ENCODE data around the gene RXRA.
"Not testable (repeated sequence)": the region's sequence is repeated elsewhere in the genome, so short reads cannot be mapped to it uniquely, and the experiment has no call there.

RXRA gene

DNA sequence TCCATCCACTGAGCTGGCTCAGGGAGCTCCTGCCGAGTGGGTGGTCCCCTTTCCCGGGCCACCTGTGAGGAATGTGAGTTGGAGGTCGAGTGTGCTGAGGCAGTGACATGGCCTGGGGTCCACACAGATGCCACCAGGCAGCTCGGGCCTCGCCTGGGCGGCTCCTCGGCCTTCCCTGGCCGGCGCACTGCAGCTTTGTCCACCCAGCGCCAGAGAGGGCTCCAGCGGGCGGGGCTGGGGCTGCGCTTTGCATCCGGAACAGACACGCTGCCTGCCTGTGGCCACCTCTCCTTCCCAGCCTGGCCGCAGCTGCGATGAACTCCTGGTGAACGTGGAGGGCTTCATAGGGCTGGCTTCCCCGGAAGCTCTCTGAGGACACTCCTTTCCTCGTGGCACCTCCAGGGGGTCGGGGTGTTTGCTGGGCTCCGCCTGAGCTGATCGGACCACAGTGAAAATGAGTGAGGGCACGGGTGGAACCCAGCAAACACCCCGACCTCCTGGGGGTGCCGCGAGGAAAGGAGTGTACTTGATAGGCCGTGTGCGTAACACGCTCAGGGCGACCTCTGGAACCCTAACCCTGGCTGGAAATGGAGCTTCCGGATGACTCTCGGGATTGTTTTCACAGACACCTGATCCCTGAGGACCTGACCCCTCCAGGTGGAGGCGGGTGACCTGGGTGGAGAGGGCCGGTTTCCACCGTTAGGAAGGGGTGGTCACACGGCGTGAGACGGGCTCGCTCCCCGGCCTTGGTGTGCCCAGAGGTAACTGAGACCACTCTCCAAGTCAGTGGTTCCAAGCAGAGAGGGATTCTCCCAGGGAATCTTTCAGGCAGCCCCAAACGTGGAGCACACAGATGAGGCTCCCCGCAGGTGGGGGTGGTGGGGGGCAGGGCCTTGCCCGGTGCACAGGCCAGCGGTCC is 31.8 kb upstream of the RXRA start:
- no peak for DNase-seq

DNA sequence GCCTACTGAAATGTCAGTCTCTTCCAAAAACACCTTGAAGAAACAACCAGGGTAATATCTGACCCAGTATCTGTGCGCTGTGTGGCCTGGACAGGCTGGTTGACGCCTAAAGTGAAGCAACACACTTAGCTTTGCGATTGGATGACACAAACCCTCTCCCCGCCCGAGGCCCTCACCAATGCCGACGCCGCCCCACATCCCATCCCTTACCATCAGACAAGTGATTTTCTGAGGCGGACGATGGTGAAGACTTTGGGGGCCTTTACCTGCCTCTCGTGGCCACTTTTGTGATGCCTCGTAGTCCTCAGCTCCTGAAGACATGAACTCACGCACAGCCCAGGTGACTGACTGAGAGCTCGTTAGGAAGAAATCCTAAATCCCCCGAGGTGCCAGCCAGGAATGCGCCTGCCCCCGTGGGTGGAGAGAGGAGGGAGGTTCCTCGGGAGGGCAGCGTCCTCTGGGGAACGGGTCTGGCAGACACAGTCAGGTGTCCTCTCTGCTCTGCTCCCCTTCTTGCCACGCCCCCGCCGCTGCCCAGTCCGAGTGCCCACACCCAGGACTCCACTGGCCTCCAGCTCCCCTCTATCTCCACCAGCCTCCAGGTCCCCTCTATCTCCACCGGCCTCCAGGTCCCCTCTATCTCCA is 31.0 kb upstream of the RXRA start:
- no peak for DNase-seq

DNA sequence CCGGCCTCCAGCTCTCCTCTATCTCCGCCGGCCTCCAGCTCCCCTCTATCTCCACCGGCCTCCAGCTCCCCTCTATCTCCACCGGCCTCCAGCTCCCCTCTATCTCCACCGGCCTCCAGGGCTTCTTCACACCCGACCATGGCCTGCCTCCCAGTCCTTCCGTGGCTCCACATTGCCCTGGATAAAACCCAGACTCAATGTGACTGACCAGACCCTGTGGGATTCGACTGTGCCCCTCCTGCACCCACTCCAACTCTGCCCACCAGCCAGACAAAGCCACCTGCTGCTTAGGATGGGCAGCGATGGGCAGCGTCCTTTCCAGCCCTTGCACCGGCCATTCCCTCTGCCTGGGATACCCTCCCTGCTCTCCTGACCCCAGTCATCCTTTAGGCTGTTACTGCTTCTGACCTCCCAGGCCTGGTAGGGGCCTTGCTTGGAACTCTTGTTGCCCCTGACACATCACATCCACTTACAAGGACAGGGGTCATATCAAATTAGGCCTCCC is 30.5 kb upstream of the RXRA start:
- no peak for DNase-seq

DNA sequence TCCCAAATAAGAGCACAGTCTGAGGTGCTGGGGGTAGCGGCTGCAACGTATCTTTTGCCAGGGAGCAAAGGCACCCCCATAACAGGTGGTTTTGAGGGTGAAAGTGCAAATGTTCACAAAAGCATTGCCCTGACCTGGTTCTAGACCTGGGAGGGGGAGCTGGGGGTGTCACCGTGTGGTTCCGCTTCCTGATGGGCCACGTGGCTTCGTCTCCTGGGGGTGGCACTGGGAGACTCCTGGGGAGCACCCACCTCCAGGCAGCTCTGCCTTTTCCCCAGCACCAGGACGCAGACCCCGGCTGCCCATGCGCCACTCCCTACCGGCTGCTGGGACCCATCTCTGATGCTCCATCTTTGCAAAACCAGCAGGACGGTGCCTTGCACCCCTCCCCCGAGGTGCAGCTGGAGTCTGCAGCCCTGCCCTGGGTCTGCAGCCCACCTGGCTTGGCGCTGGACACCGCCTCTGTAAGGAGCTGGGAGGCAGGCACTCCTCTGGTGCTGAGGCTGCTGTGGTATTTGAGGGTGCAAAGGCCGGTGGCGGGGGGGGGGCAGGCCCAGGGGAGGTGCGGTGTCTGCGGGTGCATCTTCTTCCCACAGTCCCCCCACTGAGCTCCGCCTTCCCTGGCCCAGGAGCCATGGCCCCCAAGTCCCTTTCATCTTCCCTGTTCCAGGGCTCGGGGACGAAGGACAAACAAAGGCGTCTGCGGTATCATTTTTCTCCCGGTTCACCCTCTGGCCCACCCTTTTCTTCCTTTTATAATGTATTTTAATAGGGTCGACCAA is 29.8 kb upstream of the RXRA start:
- no peak for DNase-seq

DNA sequence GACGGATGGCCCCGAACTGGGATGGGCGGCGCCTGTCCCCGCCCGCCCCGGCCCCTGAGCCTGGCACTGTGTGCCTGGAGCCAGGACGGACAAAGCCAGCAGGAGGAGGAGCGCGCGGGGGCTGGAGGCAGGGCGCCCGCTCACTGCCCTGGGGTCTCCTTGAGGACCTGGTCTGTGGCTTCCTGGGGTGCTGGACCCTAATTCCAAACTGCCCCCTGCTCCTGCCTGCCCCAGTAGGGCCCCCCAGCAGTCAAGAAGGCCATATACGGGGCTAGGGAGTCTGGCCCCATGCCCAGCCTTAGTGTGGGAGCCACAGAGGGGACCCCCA is 29.2 kb upstream of the RXRA start:
- DNase-seq, result no peak

DNA sequence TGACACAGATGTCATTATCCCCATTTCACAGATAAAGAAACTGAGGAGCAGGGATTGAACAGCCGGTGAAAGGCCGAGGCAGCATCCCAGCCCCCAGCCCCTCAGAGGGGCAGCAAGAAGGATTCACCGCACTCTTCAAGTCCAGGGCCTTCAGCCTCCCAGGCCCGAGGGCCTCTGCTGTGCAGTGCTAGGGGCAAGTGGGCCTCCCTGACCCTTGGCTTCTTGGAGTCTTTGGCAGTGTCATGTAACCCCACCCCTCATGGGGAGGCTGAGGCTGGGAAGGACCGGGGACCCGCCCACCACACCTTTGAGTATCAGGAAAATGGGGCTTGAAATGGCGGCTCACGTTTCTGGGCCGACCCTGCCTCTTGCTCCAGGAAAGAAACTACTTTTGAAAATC is 28.7 kb upstream of the RXRA start:
- DNase-seq, result no peak

DNA sequence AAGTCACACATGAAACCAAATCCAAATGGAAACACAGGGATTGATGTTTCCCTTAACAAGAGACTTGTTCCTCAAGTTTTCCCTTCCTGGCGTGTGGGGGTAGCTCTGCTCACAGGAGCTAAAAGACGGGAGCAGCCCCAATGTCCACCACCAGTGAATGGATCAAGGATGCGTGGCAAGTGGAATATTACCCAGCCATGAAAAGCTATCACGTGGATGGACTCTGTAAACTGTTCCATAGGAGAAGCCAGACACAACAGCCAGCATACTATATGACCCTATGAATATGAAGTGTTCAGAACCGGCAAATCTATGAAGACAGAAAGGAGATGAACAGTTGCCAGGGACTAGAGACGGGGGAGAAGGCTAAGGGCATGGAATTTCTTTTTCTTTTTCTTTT is 28.3 kb upstream of the RXRA start:
- DNase-seq, result no peak

DNA sequence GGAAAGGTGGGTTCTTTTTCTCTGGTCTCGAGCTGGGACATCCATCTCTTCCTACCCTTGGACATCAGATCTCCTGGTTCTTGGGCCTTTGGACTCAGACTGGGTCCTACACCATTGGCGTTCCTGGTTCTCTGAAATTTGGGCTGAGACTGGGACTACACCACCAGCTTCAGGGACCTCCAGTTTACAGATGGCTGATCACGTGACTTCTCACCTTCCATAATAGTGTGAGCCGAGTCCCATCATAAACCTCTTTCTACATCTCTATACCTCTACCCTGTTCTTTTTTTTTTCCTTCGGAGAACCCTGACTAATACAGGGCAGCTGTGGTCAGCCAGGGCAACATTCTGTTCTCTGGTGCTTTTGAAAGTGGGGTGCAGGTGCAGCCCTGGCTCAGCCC is 27.2 kb upstream of the RXRA start:
- no peak for DNase-seq

DNA sequence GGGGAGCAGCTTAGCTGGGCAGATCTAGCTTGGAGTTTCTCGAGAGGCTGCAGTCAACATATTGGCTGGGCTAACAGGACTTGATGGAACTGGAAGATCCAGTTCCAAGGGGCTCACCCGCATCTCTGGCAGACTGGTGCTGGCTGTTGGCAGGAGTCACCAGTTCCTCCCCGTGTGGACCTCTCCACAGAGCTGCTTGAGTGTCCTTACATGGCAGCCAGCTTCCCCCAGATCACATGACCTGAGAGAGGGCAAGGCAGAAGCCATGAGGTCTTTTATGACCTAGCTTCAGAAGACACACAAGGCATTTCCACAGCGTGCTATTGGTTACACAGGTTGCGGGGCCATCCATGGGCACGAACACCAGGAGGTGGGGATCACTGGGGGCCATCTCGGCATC is 26.4 kb upstream of the RXRA start:
- DNase-seq, result no peak

DNA sequence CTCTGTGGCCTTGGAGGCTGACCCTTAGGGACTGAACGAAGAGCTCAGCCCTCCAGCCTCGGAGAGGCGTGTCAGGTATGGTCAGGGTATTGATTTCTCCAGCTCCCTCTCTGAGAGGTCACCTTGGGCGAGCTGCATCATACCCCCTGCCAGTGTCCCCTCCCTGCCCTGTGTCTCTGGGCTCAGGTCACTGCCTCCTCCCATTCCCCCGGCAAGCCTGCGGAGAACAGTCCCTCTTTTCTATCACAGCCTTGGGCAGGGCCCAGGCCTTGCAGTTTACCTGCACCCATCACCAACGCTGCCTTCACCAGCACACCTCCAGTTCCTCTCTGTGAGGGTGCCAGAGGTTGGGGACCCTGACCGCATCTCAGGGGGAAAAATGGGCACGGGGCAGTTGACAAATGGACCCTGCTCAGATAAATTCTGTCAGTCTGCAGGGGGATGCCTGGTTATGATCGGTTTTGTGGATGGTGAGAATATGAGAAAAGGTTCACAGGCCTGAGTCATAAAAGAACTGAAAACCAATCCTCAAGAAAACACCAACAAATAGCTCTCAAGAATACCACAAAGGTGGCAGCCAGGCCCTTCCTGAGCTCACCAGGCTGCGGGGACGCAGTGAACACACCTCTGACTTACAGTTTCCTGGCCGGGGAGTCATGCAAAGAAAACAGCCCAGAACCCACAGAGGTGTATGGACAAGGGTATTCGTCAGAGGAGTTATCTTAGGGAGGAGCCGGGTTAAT is 24.7 kb upstream of the RXRA start:
- no peak for DNase-seq

DNA sequence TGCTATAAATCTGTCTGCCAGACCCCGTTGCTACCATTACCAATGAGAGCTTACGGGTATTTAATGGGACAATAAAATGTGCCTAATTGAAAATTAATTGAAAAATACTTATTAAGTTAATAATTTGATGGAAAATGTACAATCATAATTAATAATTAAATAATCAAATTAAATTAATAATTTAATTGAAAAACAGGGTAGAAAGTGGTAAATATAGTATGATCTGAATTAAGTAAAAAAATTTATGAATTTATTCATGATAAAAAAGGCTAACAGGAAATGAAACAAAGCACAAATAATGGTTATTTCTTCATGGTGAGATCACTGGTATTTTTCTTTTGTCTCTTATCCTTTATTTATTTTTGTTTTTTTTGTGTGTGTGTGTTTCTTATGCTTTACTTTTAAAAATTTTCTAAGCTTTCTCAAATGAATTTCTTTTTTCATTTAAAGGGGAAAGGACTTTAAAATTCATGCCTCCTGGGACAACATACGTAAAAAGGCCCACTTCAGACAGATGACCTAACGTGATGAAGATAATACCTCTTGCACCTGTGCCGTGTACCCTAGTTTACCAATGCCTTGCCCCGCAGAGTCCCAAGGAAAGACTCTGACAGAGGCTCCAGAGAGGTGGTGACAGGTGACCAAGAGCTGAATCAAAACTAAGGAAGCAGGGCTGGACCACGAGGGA is 24.0 kb upstream of the RXRA start:
- no peak for DNase-seq

DNA sequence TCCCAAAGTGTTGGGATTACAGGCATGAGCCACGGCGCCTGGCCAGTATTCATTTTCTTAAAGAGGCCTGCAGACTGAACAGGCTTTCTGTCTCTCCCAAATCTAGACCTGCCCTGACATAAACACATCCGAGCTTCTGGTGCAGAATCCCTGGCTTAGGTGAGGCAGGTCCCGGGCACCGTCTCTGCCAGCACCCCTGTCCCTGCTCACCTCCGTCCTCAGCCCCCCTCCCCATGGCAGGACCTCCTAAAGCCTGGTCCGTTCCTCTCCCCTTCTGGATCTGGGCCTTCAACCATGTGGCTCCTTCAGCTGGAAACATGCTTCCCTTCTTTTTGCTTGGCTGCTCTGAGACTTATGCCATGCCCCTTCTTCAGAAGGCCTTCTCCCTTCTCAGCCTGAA is 22.7 kb upstream of the RXRA start:
- no peak for DNase-seq

DNA sequence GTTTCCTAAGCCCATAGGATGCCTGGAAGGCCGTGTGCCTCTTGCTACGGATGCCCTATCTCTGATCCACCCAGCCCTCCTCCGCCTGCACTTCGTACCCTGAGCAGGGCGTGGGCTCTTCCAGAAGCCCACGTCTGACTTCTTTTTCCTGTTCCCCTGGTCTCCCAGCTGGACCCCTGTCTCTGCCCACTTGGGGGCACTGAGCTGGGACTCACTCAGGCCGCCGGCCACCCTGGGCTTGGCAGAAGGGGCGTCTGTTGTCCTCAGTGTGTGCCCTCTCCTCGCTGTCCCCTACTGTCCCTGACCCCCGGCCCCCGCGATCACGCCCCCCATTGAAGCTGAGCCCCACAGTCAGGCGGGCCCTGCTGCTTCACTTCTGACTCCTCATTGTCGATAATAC is 22.0 kb upstream of the RXRA start:
- no peak for DNase-seq

DNA sequence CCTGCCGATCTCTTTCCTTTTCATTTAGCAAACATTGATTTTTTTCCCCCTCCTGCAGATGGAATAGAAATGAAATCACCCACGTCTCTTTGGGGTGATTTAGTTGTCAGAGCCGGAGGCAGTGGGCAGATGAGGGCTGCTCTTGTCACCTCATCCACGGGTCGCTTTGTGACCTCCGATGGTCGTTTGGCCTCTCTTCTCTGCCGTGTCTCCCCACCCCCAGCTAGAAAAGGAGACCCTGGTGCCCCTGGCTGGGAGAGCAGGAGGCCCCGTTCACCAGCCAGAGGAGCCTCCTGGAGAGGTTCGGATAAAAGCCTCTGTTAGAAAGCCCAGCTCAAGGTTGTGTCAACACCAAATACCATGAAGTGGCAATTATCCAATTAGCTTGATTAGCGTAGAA is 21.6 kb upstream of the RXRA start:
- peak; percentile 78 for DNase-seq

DNA sequence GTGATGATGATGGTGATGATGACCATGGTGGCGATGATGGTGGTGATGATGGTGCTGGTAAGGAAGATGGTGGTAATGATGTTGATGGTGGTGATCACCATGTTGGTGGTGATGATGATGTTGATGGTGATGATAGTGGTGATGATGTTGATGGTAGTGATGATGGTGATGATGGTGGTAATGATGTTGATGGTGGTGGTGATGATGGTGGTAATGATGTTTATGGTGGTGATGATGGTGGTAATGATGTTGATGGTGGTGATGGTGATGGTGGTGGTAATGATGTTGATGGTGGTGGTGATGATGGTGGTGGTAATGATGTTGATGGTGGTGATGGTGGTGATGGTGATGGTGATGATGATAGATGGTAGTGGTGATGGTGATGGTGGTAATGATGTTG is 20.7 kb upstream of the RXRA start:
- no peak for DNase-seq

DNA sequence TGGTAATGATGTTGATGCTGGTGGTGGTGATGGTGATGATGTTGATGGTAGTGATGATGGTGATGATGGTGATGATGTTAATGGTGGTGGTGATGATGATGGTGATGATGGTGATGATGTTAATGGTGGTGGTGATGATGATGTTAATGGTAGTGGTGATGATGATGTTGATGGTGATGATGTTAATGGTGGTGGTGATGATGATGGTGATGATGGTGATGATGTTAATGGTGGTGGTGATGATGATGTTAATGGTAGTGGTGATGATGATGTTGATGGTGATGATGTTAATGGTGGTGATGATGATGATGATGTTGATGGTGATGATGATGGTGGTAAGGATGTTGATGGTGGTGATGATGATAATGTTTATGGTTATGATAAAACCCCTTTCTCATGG is 20.2 kb upstream of the RXRA start:
- not testable (repeated sequence) for DNase-seq

DNA sequence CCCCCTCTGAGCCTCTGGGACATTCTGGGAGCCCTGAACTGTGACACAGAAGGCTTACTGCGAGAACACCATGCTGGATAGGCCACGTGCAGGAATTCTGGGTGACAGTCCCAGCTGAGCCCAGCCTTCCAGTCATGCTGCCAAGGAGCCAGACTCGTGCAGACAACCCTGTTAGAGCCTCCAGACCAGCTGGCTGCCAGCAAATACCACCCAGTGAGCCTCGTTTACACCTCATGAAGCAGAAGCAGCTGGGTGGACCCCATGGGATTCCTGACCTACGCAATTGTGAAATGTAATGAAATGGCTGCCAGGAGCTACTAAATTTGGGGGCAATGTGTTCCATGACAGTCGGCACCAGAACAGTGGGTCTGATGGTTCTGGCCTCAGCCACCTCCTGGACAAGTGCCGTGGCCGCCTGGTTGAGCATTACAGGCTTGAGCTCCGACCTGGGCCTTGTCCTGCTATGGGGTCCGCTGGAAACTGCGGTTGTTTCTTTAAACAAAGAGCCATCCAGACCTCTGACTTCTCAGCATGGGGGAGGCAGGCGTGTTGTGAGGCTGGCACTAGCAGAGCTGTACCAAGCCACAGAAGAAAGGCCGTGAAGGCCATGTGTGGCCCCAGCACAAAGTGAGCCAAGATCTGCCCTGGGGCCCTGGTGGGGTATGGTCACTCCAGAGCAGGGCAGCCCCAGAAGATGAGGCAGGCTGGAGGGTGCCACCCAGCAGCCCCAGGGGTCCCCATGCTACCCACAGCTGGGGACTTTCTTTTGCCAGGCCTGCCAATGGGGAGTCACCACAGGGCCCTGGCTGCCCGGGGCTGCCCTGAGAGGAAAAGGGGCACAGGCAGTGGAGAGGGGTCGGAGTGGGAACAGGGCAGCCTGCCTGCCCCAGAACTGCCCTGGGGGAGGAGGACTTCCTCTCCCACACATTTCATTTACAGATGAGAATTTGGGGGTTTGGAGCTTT is 19.3 kb upstream of the RXRA start:
- no peak for DNase-seq

DNA sequence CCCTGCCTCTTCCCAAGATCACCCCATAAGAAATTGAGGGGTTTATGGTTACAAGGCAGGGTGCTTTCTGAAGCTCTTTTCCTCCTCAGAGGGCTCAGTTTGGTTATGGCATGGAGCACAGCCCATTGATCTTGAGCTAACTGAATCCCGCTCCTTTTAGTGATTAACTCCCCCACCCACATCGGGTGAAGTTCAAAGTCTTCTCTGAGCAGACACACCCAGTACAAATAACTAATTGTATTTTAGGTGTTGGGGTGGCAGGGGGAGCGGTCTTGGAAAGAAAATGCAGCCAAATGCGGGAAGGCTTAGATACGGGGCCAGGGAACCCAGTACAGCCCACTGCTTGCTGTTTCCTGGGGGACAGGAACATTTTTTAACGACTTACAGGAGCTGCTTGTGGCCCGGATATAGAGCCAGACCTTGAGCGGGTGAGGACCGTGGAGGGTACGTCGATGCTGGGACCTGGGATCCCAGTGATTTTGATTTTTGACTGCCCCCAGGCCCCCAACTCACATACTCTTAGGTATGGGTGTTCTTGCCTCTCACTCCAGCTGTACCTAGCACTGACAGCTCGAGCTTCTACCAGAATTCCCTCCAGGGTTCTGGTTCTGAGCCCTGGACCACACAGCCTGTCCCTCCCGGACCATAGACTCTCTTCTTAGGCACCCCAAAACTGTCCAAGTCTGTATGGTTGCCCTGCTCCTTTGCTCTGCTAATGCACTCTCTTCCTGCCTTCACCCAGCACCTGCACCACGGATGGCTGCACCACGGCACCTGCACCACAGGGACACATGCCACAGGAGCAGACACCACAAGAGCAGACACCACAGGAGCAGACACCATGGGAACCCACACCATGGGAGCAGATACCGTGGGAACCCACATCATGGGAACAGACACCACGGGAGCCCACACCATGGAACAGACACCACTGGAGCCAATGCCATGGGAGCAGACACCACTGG is 18.3 kb upstream of the RXRA start:
- no peak for DNase-seq

DNA sequence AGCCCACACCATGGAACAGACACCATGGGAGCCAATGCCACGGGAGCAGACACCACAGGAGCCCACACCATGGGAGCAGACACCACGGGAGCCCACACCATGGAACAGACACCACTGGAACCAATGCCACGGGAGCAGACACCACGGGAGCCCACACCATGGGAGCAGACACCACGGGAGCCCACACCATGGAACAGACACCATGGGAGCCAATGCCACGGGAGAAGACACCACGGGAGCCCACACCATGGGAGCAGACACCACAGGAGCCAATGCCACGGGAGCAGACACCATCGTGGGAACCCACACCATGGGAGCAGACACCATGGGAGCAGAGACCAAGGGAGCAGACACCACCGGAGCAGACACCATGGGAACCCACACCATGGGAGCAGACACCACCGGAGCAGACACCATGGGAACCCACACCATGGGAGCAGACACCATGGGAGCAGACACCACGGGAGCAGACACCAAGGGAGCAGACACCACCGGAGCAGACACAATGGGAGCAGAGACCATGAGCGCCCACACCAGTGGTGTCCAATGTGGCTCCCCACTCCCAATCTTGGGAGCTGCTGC is 17.5 kb upstream of the RXRA start:
- DNase-seq, result not testable (repeated sequence)

DNA sequence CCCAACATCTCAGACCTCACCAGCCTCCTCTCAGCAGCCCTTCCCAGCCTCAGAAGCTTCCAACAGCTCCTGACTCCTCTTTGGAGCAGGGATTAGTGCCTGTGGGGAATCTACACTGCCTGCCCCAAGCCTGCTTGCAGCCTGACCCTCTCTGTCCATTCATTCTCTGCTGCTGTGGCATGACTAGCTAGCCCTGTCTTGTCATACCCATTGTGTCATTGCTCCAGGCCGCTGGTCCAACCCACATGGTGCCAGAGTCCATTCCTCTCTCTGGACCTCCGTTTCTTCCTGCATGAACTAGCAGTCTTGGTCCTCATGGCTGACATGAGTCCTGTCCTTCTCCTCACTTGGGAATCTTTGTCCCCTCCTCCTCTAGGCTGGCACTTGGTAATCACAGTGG is 12.8 kb upstream of the RXRA start:
- DNase-seq, result no peak

Data from NCI-H774 (cell line).